GM15510 (cell line): Measurements from ENCODE around the gene MSMO1.

Source experiments
- POLR2A ChIP-seq: IDR thresholded peaks from 3 replicates; pipeline ENCODE4 v1.6.1; 2011; ENCODE audit warnings: borderline replicate concordance; ENCODE audit not compliant: insufficient read length; ENCODE audit errors: extremely low read depth

The MSMO1 gene

GRCh38 chr4:165319030-165319429 is 8.4 kb upstream of the MSMO1 start:
- no peak for TF ChIP-seq POLR2A

GRCh38 chr4:165319509-165319908 is 8.0 kb upstream of the MSMO1 start:
- no peak for TF ChIP-seq POLR2A

GRCh38 chr4:165324236-165324917 is 3.1 kb upstream of the MSMO1 start:
- no peak for TF ChIP-seq POLR2A

GRCh38 chr4:165324918-165325304 is 2.6 kb upstream of the MSMO1 start:
- TF ChIP-seq POLR2A, result no peak

- no peak for TF ChIP-seq POLR2A
Measured at GRCh38 chr4:165325732-165326512, 1.5 kb upstream of the MSMO1 start.

- TF ChIP-seq POLR2A, result no peak
Measured at GRCh38 chr4:165326831-165327210, 648 bp upstream of the MSMO1 start.

- no peak for TF ChIP-seq POLR2A
Measured at GRCh38 chr4:165328101-165328425, 594 bp downstream of the MSMO1 start.

GRCh38 chr4:165328708-165329107 is 1.2 kb downstream of the MSMO1 start:
- no peak for TF ChIP-seq POLR2A

- no peak for TF ChIP-seq POLR2A
Measured at GRCh38 chr4:165330071-165330470, 2.6 kb downstream of the MSMO1 start.

- TF ChIP-seq POLR2A, result no peak
Measured at GRCh38 chr4:165330666-165331065, 3.2 kb downstream of the MSMO1 start.

GRCh38 chr4:165331359-165331758 is 3.9 kb downstream of the MSMO1 start:
- no peak for TF ChIP-seq POLR2A

- TF ChIP-seq POLR2A, result no peak
Measured at GRCh38 chr4:165331823-165332222, 4.4 kb downstream of the MSMO1 start.

- no peak for TF ChIP-seq POLR2A
Measured at GRCh38 chr4:165332502-165332901, 5.0 kb downstream of the MSMO1 start.

- TF ChIP-seq POLR2A, result no peak
Measured at GRCh38 chr4:165335163-165335703, 7.8 kb downstream of the MSMO1 start.

- no peak for TF ChIP-seq POLR2A
Measured at GRCh38 chr4:165336743-165337142, 9.3 kb downstream of the MSMO1 start.

- no peak for TF ChIP-seq POLR2A
Measured at GRCh38 chr4:165343353-165344191, 16.1 kb downstream of the MSMO1 start.
